ENCODE measurements around the gene SMC1A.
"Not testable (repeated sequence)": the region's sequence is repeated elsewhere in the genome, so short reads cannot be mapped to it uniquely, and the experiment has no call there.

Gene SMC1A

DNA sequence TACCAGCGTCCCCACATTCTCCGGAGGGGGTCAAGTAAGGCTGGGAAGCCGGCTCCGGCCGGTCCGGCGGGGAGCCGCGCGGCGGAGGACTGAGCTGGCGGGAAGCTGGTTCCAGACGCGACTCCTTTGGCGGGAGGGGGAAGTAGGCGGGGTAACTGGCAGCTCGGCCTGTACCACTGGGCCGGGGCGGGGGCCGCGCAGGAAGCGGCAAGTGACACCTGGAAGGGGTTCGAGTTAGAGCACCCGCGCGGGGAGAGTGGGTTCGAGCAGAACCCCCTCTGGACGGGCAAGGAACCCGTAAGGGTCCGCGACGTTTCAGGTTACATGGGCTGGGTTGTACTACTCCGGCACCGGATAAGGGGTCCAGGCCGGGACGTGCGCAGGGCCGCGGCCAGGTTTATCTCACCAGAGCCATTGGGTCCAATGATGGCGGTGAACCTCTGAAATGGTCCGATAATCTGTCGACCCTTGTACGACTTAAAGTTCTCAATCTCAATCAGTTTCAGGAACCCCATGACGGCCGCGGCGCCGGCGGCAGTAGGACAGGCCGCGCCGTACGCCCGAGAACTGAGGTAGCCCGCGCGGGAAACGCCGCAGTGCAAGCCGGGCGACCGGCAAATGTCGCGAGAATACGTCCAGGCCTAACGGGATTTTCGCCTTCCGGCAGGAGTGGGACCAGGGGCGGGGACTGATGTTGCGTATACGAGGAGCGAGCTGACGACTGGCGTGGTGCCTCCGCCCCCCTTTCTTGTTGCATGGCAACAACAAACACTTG lies at the start of gene SMC1A:
Gene SMC1A (minus strand): TSS at position 569 of the 775 bp plus-strand sequence. CDS start 54 bp downstream, at position 515.
- peak; percentile 92 for DNase-seq

DNA sequence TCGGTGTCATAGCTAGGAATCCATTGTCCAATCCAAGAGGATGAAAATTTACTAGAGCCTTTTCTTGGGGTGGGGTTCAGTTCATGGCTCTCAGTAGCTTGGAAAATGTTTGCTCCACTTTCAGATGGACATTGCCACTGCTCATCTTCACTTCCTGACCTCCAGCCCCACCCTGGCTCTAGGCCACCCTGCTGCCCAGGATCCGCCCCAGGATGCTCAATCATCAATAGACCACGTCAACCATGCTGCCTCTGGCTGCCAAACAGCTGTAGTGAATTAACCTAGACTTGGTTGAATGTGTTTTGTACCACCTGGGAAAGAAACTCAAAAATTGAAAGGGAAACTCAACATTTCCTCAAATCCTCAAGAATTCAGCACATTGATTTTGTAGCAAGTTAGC lies 48.9 kb upstream of the SMC1A start:
- no peak for DNase-seq

DNA sequence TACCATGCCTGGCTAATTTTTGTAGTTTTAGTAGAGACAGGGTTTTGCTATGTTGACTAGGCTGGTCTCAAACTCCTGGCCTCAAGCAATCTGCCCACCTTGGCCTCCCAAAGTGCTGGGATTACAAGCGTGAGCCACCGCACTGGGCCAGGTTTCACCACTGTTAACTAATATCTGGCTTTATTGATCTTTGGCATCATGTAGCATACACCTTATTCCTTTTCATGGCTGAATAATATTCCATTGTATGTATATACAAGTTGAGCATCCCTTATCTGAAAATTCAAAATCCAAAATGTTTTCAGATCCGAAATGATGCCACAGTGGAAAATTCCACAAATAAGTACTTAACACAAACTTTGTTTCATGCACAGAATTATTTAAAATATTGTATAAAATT lies 46.2 kb upstream of the SMC1A start:
- not testable (repeated sequence) for DNase-seq

DNA sequence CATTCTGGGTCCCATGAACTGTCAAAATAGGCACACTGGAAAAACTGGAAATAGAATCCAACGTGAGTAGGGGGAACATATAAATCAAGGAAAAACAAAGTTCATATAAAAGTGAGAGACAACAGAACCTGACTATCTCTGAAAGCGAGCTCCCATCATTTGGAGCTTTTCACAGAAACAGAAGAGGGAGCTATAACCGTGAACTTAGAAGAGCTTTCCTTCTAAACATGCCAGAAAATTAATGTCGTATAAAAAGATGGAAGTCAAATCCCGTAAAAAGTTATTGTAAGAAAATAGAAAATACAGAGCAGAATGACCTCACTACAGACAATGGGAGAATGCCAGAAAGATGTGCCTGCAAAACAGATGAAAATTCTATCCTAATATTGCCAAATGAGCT lies 35.6 kb upstream of the SMC1A start:
- no peak for DNase-seq

DNA sequence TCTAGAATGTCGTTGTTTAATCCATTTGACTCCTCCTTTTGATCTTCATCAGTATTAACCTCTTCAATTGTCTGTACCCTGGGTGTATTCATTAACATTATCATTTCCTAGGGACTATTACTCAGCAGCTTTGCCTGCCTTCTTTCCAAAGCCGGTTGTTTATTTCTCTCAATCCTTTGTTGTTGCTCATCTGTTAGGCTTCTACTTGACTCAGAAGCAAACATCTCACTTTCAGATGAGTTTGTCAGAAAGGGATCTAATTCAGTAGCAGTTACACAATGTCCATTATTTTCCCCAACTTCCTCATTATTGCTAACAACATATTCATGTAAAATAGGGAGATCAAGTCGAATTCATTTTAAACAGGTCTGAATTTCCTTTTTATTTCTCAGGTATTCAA lies 33.8 kb upstream of the SMC1A start:
- no peak for DNase-seq

DNA sequence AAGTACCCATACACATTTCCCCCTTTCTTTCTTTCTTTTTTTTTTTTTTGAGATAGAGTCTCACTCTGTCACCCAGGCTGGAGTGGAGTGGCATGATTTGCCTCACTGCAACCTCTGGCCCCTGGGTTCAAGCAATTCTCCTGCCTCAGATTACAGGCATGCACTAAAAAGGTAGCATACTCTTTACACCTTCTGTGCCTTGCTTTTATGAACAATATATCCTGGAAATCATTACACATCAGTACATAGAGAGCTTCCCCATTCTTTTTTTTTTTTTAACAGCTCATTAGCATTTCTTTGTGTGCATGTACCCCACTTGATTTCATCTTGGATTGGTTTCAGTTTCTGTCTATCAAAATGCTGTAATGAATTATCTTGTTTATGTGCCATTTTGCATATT lies 30.4 kb upstream of the SMC1A start:
- no peak for DNase-seq

DNA sequence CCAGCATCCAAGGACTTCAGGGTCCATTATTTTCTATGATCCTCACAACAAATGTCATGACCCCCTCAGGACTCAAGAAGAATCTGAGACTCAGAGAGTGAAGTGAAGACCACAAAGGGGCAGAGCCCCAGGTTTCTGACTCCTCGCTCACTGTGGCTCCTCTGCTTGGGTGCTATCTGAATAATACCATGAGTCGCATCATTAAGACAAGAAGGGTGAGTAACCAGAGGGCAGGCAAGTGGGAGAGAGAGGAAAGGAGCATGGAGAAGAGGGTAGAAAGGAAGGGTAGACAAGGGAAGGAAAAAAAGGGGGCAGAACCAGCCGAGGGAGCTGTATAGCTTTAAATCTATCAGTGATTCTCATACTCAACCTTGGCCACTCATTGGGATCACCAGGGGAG lies 27.2 kb upstream of the SMC1A start:
- no peak for DNase-seq

DNA sequence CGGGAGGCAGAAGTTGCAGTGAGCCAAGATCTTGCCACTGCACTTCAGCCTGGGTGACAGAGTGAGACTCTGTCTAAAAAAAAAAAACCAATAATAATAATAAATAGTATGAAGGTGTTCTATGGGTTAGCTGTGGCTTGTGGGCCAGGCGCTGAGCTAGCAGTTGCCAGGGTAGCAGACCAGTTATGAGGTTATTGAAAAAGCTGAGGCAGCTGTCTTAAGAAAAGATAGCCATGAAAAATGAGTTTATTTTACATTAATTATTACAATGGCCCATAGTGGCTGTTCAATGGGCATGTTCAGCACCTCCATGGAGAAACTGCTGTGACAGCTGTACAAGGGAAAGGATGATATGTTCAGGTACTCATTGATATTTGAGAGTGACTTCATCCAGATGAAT lies 25.0 kb upstream of the SMC1A start:
- no peak for DNase-seq

DNA sequence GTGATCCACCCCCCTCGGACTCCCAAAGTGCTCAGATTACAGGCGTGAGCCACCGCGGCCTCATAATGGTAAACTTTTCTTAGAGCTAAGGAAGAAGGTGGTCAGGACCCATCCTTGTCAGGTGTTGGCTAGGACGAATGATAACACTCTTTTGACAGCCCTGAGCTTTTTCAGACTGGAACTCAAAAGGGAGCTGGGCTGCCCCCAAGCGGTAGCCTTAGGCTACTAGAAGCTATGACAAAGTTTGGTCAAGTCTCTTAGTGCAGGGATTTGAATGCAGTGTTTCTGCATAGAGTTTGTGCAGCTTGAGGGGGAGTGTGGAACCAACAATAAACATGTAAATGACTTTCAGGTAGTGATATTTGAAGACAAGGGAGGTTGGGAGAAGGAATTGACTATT lies 23.5 kb upstream of the SMC1A start:
- DNase-seq = peak; percentile 53

DNA sequence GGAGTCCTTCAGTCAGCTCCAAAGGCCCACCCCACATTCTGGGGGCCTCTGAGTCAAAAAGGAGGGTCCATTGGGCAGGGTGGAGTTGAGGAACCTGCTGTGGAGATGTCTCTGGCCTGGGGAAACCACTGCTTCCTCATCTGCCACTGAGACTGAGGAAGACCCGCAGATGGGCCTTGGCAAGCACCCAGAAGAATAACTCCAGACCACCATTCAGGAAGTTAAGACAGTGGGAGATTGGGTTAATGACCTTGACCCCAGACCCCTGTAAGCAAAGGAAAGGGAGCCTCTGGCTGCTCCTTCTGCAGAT lies 19.8 kb upstream of the SMC1A start:
- no peak for DNase-seq

DNA sequence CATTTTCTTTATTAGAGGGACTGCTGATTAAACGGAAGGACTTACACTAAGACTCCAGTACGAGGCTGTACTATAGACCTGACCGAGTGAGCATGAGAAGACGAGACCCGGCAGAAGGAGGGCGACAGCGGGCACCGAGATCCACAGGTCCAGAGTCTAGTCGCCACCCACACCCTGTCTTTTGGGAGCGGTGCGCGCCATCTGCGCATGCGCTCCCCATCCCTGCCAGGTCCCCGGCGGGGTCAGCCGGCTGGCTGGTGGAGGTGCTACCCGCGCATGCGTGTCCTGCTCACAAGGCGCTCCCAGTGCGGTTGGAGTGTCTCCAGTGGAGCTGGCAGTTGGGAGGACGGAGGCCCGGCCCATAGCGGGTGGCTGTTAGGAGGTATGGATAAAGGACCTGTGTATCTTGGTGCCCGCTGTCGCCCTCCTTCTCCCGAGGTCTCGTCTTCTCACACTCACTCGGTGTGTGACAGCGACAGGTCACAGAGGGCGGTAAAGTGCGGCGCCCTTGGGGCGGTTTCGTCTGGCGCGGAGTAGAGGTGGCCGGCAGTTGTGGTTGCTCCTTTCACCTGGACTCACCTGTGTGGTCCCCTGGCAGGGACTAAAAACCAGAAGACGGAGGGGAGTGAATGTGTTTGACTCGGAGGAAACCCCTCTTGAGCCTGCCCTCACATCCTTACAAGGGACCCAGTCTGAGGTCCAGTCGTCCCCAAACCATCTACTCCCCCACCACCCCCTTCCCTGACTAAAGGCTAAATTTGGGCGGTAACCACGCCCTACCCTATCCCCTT lies 19.3 kb upstream of the SMC1A start:
- peak; percentile 87 for DNase-seq

DNA sequence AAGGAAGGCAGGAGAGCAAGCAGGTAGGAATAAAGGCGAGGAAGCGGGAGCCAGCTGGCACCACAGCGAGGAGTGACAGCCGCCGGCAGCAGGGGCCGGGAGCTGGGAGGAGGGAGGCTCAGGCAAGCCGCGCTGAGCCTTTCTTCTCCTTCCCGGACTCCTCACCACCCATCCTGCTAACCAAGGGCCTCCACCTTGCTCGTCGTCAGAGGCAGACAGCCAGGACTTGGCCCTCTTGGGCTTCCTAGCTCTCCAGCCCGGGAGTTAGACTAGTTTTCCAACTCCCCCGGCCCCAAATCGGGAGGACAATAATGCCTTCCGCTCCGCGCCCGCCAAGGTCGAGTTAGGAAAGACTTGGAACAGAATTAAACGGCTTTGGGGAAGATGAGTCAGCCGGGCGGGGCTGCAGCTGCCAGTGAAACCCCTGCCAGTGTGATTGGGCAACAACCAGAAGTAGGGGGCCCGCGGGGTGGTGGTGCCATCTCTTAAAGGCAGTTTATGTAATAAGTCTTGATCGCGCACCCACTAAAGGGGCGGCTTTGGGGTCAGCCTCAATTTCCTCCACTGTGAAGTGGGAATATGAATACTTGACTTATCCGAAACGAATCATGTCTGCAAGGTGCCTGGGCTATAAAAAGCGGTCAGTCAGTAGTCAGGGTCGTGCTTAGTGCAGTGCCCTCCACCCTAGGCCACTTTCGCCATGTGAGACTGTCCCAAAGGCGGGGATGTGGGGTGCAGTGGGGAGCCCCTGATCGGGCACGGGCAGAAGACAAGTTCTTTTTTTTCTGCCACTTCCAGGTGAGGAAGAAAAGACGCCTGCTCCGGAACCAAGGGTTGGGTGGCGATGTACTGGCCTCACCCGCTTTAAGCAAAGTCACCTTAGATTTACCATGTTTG lies 18.4 kb upstream of the SMC1A start:
- peak; percentile 57 for DNase-seq

DNA sequence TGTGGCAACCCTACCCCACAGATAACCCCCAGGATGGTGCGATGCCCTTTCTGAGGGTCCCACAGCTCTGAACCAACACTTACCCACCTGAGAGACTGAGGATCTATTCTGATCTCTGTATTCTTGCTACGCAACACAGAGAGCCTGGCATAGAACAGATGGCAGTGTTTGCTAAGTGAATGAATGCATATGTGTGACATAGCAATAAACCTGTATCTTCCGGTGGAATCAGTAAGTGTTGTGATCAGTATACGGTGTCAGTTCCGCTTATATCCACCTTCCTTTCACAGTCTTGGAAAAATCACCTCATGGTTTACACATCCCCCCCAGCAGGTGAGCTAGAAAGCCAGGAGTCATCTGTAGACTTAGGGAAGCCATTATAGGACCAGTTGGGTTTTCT lies 17.6 kb upstream of the SMC1A start:
- DNase-seq = no peak

DNA sequence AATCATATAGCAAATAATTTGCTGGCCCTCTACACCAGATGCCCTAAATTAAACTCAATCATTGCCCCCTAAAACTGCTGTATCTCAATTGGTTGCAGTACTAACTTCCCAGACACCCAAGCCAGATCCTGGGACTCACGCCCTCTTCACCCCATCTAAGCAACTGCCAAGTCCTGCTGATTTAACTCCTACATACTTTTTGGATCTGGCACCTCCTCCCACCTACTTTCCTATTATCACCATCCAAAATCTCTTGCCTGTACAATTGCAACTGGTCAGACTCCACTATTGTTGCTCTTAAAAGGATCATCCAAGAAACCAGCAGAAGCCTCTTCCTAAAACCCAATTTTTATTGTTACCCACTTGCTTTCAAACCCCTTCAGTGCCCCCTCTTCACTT lies 16.4 kb upstream of the SMC1A start:
- no peak for DNase-seq

DNA sequence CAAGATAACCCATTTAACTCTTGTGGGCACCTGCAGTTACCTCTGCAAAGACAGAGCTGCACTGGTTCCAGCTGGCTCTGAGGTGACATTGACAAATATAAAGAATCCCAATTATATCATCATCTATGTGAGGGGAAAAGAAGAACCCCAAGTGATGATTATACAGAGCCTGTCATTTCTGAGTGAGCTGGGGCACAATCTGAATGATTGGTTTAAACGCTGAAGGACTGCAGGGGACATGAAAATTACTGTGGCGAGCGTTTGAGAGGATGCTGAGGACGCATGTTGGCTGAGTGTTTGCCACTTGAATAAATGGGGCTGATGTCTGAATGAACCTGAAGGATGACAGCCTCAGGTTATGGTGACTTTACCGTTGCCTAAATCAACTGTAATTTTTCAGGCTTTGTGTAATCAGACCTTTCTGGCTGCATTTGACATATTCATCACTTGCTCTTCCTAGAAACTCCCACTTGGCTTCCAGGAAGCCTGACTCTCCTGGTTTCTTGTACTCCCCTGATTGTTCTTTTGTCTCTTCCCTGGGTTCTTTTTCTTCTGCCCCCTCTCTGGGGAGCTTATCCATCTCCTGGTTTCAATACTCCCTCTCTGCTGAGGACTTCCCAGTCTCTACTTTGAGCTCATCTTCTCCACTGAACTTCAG lies 15.8 kb upstream of the SMC1A start:
- DNase-seq = no peak

DNA sequence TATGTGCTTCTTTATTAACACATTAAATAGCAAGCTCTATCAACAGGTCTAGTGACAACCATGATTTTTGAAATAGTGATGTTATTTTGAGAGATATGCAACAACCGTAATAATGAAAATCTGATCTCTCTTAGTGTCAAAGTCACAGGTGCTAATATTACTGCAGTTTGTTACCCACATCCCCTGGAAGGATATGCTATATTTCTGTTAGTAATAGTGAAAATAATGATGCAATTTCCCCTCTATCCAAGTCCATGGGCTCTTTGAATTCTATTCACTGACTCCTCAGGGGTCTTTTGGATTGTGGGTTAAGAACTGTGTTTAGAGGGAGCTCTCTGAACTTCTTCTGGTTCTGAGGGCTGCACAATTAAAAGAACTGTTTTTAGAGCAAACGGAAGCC lies 14.8 kb upstream of the SMC1A start:
- no peak for DNase-seq

DNA sequence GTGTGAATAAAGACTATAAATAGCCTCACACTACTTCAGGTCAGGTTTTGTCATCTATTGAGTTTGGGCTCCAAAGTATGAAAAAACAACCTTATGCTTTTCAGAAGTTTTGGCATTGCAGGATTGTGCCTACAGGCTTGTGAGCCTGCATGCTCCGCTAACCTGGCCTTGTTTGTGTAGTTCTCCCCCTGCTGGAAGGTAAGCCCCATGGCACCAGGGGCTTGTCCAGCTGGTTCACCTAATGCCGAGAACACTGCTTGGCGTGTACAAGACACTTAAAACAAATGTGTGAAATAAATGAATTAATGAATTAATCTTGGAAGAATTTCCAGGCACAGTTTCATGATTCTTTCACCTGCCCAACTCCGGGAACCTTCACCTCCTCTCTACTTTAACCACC lies 13.5 kb upstream of the SMC1A start:
- DNase-seq = peak; percentile 62

DNA sequence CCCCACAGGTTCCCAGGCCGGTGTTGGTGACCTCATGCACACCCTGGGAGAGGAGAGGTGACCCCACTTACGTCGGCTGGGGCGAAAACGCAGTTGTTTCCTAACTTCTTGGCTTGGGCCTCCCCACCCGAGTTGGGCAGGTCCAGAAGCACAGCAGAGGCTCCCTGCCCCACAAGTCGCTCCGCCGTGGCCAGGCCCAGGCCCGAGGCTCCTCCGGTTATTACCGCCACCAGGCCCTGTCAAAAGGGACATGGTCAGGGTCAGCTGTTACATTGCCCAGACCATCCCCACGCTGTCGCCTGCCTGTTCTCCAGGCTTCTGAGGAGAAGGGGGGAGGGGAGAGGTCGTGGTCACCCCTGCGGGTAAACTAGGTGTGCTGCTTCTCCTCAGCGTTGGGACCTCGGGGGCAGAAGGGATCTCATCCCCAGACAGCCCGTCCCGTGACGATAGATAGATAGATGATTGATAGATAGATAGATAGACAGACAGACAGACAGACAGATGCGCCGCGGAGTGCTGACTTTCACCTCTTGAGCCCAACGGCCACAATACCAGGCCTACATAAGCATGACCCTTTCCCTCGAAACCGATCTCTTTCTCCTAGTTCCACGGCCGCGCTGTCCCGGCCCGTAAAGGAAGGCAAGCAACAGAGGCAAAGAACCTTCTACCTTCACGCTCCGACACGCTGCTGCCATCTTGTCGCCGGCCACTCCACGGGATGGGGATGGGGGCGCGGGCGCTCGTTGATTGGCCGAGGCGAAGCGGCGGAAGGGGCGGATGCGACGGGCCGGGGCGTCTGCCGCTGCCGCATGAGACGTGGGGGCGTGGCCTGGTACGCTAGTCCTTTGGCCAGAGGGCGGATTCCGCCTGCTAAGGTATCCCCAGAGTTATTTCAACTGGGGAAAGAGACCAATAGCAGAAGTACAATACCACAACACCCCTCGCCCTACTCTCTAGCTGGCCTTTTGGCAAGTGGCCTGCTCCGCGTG lies 11.5 kb upstream of the SMC1A start, which contains the start of gene HSD17B10:
Gene HSD17B10 (minus strand): TSS at position 720 of the 989 bp plus-strand sequence. CDS start 25 bp downstream, at position 695.
- DNase-seq = peak; percentile 89

DNA sequence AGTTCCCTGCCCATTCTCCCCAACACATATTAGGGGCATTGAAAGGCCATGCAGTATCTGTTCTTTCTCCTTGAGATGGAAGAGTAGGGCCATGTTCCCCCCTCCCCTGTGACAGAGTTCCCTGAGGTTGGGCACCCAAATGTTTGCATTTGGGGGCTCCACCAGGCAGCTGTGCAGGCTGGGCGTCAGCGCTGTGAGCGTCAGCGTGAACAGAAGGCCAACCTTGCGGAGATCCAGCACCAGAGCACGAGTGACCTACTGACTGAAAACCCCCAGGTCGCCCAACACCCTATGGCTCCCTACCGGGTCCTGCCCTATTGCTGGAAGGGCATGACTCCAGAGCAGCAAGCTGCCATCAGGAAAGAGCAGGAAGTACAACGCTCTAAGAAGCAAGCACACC lies 7.8 kb upstream of the SMC1A start:
- DNase-seq = no peak

DNA sequence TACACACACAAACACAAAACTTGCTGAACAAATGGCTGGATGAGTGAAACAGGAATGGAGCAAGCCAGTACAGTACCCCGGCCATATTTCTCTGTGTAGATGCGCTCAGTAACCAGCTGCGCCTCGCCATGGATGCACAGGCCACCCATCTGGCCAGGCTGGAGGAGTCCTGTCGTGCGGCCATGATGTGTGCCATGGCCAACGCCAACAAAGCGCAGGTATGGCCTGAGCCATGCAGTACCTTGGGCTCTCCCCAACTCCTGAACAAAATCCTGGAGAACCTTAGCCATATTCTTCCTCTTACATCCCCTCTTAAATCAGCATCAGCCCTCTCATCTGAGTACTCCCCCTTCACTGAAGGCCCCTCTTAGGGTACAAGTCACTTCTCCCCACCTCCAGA lies 7.3 kb upstream of the SMC1A start:
- DNase-seq = no peak

DNA sequence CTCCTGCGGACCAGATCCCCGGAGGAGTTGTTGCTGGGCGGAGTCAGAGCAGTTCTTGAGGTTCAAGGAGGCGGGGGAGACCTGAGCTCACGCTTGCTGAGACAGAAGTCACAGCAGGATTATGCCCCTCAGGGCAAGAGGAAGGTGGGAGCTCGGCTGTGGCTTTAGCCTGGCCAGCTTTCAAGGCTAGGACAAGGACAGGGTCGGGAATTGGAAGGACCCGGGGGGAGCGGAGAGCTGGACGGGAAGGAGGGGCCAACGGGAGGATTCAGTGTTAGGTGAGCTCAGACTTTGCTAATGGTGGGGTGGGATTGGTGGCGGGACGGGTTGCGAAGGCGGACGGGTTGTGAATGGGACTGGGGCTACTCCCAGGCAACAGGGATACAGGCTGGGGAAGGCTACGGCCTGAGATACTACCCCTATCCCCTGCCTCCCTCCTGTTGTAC lies 430 bp upstream of the SMC1A start, which contains the start of gene RIBC1:
Gene RIBC1 (plus strand): TSS at position 13 of the 446 bp plus-strand sequence. CDS start 3,404 bp downstream, outside the sequence.
- DNase-seq = no peak

DNA sequence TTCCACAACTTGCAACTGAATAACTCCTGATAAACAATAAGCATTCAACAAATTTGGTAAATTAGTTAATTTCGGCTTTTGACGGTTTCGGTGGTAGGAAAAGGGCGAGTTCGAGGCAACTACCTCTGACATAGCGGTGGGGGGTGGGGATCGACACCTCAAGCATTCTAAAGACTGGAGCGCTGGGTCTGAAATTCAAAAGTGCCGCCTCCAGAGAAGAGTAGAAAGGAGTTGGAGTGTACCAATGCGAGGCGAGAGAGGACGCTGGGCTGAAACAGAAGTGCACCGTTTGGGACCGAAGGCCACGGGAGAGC lies 725 bp downstream of the SMC1A start:
- no peak for DNase-seq

Measured in activated CD8-positive, alpha-beta memory T cell treated with anti-CD3 and anti-CD28 coated beads, Interleukin-2, amount 50 U/mL, for 48 hours (primary cell).